ENCODE results near the gene PCSK4.
"Not testable (repeated sequence)": the region's sequence is repeated elsewhere in the genome, so short reads cannot be mapped to it uniquely, and the experiment has no call there.

Gene PCSK4

DNA sequence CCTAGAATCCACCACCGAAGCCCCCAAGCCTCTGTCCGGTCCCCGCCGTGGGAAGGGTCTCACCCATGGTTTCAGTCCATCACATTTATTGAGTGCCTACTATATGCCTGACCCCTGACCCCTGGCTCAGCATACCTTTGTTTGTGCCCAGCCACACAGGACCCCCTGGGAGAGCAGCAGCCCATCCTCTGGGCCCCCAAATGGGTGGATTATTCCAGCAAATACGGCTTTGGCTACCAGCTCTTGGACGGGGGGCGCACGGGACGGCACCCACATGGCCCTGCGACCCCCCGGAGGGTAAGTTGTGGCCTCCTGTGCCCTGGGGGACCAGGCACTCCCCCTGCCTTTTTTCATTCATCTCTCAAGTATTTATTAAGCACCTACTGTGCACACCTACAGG lies 41.4 kb upstream of the PCSK4 start:
- no peaks in the 10 kb centered on the region for H3K36me3 ChIP-seq
- TF ChIP-seq, protein P1, sequence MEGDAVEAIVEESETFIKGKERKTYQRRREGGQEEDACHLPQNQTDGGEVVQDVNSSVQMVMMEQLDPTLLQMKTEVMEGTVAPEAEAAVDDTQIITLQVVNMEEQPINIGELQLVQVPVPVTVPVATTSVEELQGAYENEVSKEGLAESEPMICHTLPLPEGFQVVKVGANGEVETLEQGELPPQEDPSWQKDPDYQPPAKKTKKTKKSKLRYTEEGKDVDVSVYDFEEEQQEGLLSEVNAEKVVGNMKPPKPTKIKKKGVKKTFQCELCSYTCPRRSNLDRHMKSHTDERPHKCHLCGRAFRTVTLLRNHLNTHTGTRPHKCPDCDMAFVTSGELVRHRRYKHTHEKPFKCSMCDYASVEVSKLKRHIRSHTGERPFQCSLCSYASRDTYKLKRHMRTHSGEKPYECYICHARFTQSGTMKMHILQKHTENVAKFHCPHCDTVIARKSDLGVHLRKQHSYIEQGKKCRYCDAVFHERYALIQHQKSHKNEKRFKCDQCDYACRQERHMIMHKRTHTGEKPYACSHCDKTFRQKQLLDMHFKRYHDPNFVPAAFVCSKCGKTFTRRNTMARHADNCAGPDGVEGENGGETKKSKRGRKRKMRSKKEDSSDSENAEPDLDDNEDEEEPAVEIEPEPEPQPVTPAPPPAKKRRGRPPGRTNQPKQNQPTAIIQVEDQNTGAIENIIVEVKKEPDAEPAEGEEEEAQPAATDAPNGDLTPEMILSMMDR (IDR thresholded peaks at IDR 0.05; ENCODE audit: low read depth, low read length), result no peak
- no peak for DNase-seq
- H3K4me3 ChIP-seq (ENCODE audit: low read depth, low read length), result no peak overlapping the region
- H3K27me3 ChIP-seq, result peaks cover 44% of the 10 kb centered on the region
- no peaks in the 10 kb centered on the region for H3K4me1 ChIP-seq
- H3K9me3 ChIP-seq, result no peaks in the 10 kb centered on the region

DNA sequence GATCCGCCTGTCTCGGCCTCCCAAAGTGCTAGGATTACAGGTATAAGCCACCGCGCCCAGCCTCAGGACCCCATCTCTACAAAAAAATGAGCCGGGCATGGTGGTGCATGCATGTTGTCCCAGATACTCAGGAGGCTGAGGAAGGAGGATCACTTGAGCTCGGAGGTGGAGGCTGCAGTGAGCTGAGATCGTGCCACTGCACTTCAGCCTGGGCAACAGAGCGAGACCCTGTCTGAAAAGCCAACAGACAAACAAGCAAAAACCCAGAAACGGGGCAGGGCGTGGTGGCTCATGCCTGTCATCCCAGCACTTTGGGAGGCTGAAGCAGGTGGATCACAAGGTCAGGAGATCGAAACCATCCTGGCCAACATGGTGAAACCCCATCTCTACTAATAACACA lies 40.7 kb upstream of the PCSK4 start:
- not testable (repeated sequence) for H3K36me3 ChIP-seq; H3K9me3 ChIP-seq; DNase-seq; H3K4me3 ChIP-seq (ENCODE audit: low read depth, low read length); H3K4me1 ChIP-seq
- peaks cover 49% of the 10 kb centered on the region for H3K27me3 ChIP-seq

DNA sequence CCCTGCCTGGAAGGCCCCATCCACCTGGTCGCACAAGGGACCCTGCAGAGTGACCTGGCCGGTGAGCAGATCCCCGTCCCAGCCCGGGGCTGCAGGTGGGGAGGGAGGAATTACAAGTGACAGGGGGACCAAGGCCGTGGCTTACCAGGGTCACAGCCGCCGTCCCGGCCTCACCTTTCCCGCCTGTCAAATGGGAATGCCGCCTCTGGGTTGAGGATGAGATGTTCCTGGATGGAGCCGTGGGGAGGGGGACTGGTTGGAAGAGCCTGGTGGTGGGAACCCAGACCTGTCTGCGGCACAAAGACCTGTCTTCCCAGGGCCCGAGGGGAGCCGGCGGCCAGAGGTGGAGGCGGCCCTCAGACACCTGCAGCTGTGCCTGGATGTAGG lies 39.3 kb upstream of the PCSK4 start:
- Histone ChIP-seq H3K9me3 (no peaks in the 10 kb centered on the region), H3K4me3 (ENCODE audit: low read depth, low read length) (no peak overlapping the region), H3K27me3 (peaks cover 61% of the 10 kb centered on the region), H3K36me3 (no peaks in the 10 kb centered on the region), H3K4me1 (no peaks in the 10 kb centered on the region)
- DNase-seq, result no peak
- TF ChIP-seq, protein P1 (IDR thresholded peaks at IDR 0.05; ENCODE audit: low read depth, low read length), result no peak

DNA sequence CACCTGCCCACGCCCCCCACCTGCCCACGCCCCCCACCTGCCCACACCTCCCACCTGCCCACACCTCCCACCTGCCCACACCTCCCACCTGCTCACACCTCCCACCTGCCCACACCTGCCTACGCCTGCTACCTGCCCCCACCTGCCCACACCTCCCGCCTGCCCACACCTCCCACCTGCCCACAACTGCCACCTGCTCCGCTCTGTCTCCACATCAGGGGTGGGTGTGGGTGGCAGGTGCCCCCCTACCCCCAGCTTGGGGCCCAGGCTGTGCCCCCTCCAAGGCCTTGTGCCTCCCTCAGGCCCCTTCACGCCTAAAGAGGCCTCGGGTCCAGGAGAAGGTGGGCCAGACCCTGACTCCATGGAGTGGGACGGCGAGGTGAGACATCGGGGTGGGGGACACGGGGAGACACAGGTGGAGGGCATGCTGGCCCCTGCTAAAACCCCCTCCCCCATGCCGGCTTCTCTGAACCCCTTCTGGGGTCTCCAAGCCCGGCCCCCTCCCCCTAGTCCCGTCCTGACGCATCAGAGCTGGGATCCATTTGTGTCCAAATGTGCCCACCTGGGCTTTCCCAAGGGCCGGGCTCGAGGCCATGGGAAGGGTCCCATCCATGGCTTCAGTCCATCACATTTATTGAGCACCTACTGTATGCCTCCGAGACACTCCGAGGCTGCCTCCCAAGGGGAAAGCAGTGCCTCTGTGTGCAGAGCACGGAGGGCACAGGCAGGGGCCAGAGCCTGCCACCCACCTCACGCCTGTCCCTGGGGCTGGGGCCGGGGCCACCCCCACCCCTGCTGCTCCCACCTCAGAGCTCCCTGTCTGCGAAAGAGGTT lies 38.7 kb upstream of the PCSK4 start:
- H3K4me1 ChIP-seq, result no peaks in the 10 kb centered on the region
- no peaks in the 10 kb centered on the region for H3K36me3 ChIP-seq
- no peaks in the 10 kb centered on the region for H3K9me3 ChIP-seq
- TF ChIP-seq, protein P1 (IDR thresholded peaks at IDR 0.05; ENCODE audit: low read depth, low read length), result no peak
- no peak overlapping the region for H3K4me3 ChIP-seq (ENCODE audit: low read depth, low read length)
- H3K27me3 ChIP-seq, result peaks cover 63% of the 10 kb centered on the region
- DNase-seq, result no peak

DNA sequence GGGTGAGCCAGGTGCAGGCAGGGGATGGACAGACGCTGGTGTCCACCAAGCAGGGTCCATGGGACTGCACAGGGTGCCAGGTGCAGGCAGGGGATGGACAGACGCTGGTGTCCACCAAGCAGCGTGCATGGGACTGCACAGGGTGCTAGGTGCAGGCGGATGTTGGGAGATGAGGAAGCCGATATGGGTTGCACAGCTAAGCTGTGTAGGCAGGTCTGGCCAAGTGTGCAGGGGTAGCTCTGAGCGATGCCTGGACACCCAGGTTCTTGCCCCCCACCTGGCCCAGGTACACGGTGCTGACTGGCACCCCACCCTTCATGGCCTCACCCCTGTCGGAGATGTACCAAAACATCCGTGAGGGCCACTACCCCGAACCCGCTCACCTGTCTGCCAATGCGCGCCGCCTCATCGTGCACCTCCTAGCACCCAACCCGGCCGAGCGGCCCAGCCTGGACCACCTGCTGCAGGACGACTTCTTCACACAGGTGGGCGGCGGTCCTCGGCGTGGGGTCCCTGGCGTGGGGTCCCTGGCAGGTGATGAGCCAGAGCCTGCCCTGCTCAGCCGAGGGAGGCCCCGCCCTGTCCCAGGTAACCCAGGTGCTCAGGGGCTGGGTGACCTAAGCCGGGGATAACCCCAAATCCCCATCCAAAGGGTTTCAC lies 37.6 kb upstream of the PCSK4 start:
- Histone ChIP-seq H3K36me3 (no peaks in the 10 kb centered on the region), H3K9me3 (no peaks in the 10 kb centered on the region), H3K4me3 (ENCODE audit: low read depth, low read length) (no peak overlapping the region), H3K4me1 (no peaks in the 10 kb centered on the region), H3K27me3 (peaks cover 63% of the 10 kb centered on the region)
- DNase-seq, result no peak
- TF ChIP-seq, protein P1 (IDR thresholded peaks at IDR 0.05; ENCODE audit: low read depth, low read length), result no peak

DNA sequence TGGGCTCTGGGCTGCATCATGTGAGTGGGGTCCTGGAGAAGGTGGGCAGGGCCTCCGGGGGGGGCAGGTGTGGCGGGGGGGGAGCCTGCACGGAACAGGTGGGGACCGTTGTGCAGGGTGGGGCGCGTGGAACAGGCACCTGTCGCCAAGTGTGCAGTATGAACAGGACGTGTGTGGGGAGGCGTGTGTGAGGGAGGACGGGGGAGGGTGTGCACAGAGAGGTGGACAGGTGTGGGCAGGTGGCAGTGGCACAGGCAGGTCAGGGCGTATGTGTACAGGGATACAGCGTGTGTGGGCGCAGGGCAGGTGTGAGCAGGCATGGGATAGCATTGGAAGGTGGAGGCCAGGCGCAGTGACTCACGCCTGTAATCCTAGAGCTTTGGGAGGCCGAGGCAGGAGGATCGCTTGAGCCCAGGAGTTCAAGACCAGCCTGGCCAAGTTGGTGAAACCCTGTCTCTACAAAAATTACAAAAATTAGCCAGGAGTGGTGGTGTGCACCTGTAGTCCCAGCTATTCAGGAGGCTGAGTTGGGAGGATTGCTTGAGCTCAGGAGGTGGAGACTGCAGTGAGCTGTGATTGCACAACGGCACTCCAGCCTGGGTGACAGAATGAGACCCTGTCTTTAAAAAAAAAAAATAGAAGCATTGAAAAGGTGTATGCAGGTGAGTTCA lies 37.0 kb upstream of the PCSK4 start:
- no peaks in the 10 kb centered on the region for H3K36me3 ChIP-seq
- TF ChIP-seq, protein P1 (IDR thresholded peaks at IDR 0.05; ENCODE audit: low read depth, low read length), result no peak
- no peaks in the 10 kb centered on the region for H3K4me1 ChIP-seq
- peaks cover 65% of the 10 kb centered on the region for H3K27me3 ChIP-seq
- no peak overlapping the region for H3K4me3 ChIP-seq (ENCODE audit: low read depth, low read length)
- H3K9me3 ChIP-seq, result no peaks in the 10 kb centered on the region
- no peak for DNase-seq
